Lung (tissue), 12 donors: ENCODE data around the gene HCN2. TPM values are rescaled to one million over a fixed set of nuclear protein-coding genes. Genes with fewer than 3 reads are reported as not detected.

Experiments used
- ATAC-seq: fragments of 200-7000 bp; cut with Tn5 transposase; one replicate; pipeline ENCODE4 v1.9.1; 2020; ENCODE audit warnings: moderate number of reproducible peaks; ENCODE audit not compliant: insufficient read depth, low FRiP score
- DNase-seq, 3 donors: peaks; one replicate each; pipeline ENCODE4 v3.0.0-alpha.2; 2013 to 2017
- H3K27ac ChIP-seq, 2 donors: one replicate each; pipeline ENCODE4 v1.5.1; 2013; ENCODE audit warnings: mild to moderate bottlenecking in 2 of 2, moderate library complexity in 2 of 2, control low read depth in 1 of 2, inconsistent platforms in 1 of 2, low read depth in 1 of 2, low read length in 1 of 2
- H3K27me3 ChIP-seq, 3 donors: one replicate each; pipeline ENCODE4 v1.5.1; 2013; ENCODE audit warnings: low read length in 2 of 3; ENCODE audit not compliant: control insufficient read depth in 3 of 3, insufficient read depth in 3 of 3
- H3K36me3 ChIP-seq, 4 donors: one replicate each; pipeline ENCODE4 v1.5.1; 2013; ENCODE audit warnings: low read length in 4 of 4, mild to moderate bottlenecking in 1 of 4, moderate library complexity in 1 of 4; ENCODE audit not compliant: control insufficient read depth in 4 of 4, insufficient read depth in 4 of 4
- H3K4me1 ChIP-seq, 5 donors: one replicate each; pipeline ENCODE4 v1.5.1; 2013; ENCODE audit warnings: low read length in 5 of 5, mild to moderate bottlenecking in 2 of 5, moderate library complexity in 1 of 5; ENCODE audit not compliant: control insufficient read depth in 5 of 5, insufficient read depth in 5 of 5
- H3K4me3 ChIP-seq: one replicate; pipeline ENCODE4 v1.5.1; 2013; ENCODE audit warnings: mild to moderate bottlenecking, control low read depth, moderate library complexity
- H3K9ac ChIP-seq, 2 donors: one replicate each; pipeline ENCODE4 v1.5.1; 2013; ENCODE audit warnings: low read length in 2 of 2, control low read depth in 1 of 2; ENCODE audit not compliant: insufficient read depth in 1 of 2
- H3K9me3 ChIP-seq, 4 donors: one replicate each; pipeline ENCODE4 v1.5.1; 2013; ENCODE audit warnings: low read length in 3 of 4, mild to moderate bottlenecking in 1 of 4, moderate library complexity in 1 of 4; ENCODE audit not compliant: control insufficient read depth in 4 of 4, insufficient read depth in 3 of 4
- WGBS, 2 donors: extraction: QIAGEN DNeasy Blood & Tissue Kit; methylation state at CpG; one replicate each; pipeline ENCODE4 v1.1.7; 2013; 5-methylcytosine and 5-hydroxymethylcytosine counted together
- polyA plus RNA-seq, 2 donors: library from polyadenylated mRNA; stranded (reverse); fragments of 200-250 nt; gene quantifications; one replicate each; pipeline ENCODE4 v1.2.1, GENCODE V29; 2013
- total RNA-seq, 2 donors: library from RNA; depleted of rRNA in 1 of 2; stranded (reverse); fragments of >200 nt in 1 of 2; gene quantifications; one replicate each; pipeline ENCODE4 v1.2.1, GENCODE V29; 2014 to 2021
- TF ChIP-seq, protein P1 (sequence below): IDR thresholded peaks from 2 replicates; pipeline ENCODE4 v1.5.1; 2012; ENCODE audit warnings: mild to moderate bottlenecking; ENCODE audit errors: control extremely low read depth, extremely low read depth
- donor health status: control.
- donor health status: control.
- donor health status: Bipolar disorder and iron deficiency.
- donor health status: healthy.
- donor health status: DM: yes; HTN: yes; CAD: no.

The HCN2 gene
- total and polyA plus RNA-seq, 4 donors: 0.04 to 0.37 (median 0.16) TPM

DNA sequence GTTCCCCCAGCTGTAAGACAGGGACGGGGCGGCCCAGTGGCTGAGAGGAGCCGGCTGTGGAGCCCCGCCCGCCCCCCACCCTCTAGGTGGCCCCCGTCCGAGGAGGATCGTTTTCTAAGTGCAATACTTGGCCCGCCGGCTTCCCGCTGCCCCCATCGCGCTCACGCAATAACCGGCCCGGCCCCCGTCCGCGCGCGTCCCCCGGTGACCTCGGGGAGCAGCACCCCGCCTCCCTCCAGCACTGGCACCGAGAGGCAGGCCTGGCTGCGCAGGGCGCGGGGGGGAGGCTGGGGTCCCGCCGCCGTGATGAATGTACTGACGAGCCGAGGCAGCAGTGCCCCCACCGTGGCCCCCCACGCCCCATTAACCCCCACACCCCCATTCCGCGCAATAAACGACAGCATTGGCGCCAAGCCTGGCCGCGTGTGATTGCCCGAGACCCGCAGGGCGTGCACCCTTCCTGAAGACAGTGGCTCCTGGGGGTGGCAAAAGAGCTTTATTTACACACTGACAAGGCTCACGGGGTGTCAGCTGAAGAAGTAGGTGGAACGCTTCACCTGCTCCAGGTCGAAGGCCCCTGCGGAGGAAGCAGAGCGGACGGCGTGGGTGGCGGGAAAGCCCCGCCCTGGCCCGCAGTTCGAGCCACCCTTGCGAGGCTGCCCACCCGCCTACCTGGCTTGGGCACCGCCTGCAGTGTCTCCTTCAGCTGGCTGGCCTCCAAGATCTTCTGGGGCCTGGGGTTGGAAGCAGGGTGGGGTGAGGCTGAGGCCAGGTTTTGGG lies 27.3 kb downstream of the HCN2 start:
- Histone ChIP-seq H3K9me3 (peaks cover 0 to 11% (median 0%) of the 10 kb centered on the region in 4 donors), H3K27ac (no peak overlapping the region), H3K27me3 (peaks cover 0 to 7% (median 3%) of the 10 kb centered on the region in 3 donors), H3K9ac (no peak overlapping the region), H3K4me1 (peaks cover 0 to 6% (median 0%) of the 10 kb centered on the region in 5 donors), H3K4me3 (no peak overlapping the region), H3K36me3 (peaks cover 0 to 46% (median 10%) of the 10 kb centered on the region in 4 donors)
- ATAC-seq (no peak), DNase-seq (no peak)
- TF ChIP-seq, protein P1, sequence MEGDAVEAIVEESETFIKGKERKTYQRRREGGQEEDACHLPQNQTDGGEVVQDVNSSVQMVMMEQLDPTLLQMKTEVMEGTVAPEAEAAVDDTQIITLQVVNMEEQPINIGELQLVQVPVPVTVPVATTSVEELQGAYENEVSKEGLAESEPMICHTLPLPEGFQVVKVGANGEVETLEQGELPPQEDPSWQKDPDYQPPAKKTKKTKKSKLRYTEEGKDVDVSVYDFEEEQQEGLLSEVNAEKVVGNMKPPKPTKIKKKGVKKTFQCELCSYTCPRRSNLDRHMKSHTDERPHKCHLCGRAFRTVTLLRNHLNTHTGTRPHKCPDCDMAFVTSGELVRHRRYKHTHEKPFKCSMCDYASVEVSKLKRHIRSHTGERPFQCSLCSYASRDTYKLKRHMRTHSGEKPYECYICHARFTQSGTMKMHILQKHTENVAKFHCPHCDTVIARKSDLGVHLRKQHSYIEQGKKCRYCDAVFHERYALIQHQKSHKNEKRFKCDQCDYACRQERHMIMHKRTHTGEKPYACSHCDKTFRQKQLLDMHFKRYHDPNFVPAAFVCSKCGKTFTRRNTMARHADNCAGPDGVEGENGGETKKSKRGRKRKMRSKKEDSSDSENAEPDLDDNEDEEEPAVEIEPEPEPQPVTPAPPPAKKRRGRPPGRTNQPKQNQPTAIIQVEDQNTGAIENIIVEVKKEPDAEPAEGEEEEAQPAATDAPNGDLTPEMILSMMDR: no peak
- WGBS, 2 donors: 87 to 88% methylated on average over 41 to 58 of the region's 58 CpGs

DNA sequence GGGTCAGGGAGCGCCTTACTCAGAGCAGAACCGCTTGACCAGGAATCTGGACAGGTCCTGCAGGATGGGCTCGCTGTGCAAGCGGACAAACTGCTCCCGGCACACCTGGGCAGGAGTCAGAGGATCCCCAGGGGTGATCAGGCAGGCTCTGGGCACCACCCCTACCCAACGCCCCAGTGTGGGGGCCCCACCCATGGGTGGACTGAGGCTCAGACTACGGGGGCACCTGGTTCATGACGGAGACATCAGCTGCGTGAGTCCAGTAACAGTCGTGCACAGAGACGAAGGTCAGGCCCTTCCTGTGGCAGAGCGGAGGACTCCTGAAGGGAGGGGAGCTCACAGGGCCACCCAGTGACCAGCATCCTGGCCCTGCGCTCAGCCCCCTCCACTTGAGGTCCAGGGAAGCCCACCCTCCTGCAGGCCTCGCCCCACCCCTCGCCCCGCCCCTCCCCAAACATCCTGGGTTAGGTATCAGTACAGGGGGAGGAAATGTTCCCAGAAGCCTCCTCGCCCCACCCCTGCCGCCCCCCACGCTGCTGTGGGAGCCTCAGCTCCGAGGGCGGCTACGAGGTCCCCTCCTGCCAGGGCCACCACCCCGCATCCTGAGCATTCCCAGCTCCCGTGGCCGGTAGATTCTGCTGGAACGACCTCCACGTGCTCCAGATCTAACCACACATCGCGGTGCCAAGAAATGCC lies 28.0 kb downstream of the HCN2 start:
- no peak overlapping the region for H3K9ac ChIP-seq
- ATAC-seq (no peak), DNase-seq (no peak)
- peaks cover 0 to 6% (median 0%) of the 10 kb centered on the region in 5 donors for H3K4me1 ChIP-seq
- peaks cover 0 to 54% (median 10%) of the 10 kb centered on the region in 4 donors for H3K36me3 ChIP-seq
- WGBS, 2 donors: 91 to 92% methylated on average over 29 of the region's 29 CpGs
- no peak overlapping the region for H3K4me3 ChIP-seq
- H3K27ac ChIP-seq: no peak overlapping the region
- H3K27me3 ChIP-seq: peaks cover 0 to 7% (median 3%) of the 10 kb centered on the region in 3 donors
- peaks cover 0 to 11% (median 0%) of the 10 kb centered on the region in 4 donors for H3K9me3 ChIP-seq
- TF ChIP-seq, protein P1: no peak

DNA sequence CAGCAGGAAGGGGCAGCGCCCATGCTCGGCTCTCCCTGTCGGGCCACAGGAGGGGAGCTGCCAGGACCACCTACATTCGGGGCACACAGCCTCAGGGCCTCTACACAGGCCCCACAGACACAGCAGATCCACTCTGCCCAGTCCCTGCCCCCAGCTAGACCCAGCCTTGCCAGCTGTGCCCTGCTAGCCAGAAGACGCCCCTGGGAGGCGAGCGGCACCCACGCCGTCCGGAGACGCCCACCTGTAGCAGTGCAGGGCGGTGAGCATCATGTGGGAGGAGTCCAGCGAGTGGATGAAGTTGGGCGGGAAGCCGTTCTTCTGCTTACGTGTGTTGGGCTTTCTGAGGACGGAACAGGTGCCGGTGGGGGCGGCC lies 28.6 kb downstream of the HCN2 start:
- no peak for ATAC-seq
- peaks cover 0 to 6% (median 0%) of the 10 kb centered on the region in 5 donors for H3K4me1 ChIP-seq
- DNase-seq: no peak
- 94 to 96% methylated on average over 19 of the region's 19 CpGs for WGBS, 2 donors
- TF ChIP-seq, protein P1: no peak
- no peak overlapping the region for H3K9ac ChIP-seq
- H3K27ac ChIP-seq: no peak overlapping the region
- peaks cover 0 to 7% (median 3%) of the 10 kb centered on the region in 3 donors for H3K27me3 ChIP-seq
- H3K36me3 ChIP-seq: peaks cover 0 to 59% (median 10%) of the 10 kb centered on the region in 4 donors
- H3K4me3 ChIP-seq: no peak overlapping the region
- peaks cover 0 to 13% (median 0%) of the 10 kb centered on the region in 4 donors for H3K9me3 ChIP-seq
